B cell (primary cell): Measurements from ENCODE around the gene CACNA2D3. TPM values are rescaled to one million over a fixed set of nuclear protein-coding genes. Genes with fewer than 3 reads are reported as not detected.

Experiments used
- ATAC-seq: fragments of 200-7000 bp; cut with Tn5 transposase; one replicate; pipeline ENCODE4 v1.10.0; 2021; ENCODE audit warnings: low read depth, mild to moderate bottlenecking, moderate number of reproducible peaks, moderate library complexity
- CTCF ChIA-PET: fragments of 350-600 bp; sonication (Branson Sonifier 250); formaldehyde crosslinking; loops from one replicate; lab custom pipeline; 2021; ENCODE audit warnings: antibody characterized with exemption, inconsistent platforms; lab: Charles Lee
- POLR2A ChIA-PET: fragments of 350-600 bp; sonication (Branson Sonifier 250); formaldehyde crosslinking; loops from one replicate; lab custom pipeline; 2021; ENCODE audit warnings: antibody characterized with exemption; lab: Charles Lee
- DNase-seq: peaks from one replicate; pipeline ENCODE4 v3.0.0; 2013
- H2AFZ ChIP-seq: 2 replicates; pipeline ENCODE4 v1.6.1; 2012; ENCODE audit warnings: mild to moderate bottlenecking, low read depth, low read length; ENCODE audit not compliant: insufficient read depth, poor library complexity, severe bottlenecking
- H3K27ac ChIP-seq, 2 donors: 1 replicate in 1 of 2; 2 replicates in 1 of 2; pipeline ENCODE4 v1.5.1; 2012 to 2013; ENCODE audit warnings: low read length in 2 of 2, mild to moderate bottlenecking in 2 of 2, moderate library complexity in 1 of 2
- H3K27me3 ChIP-seq, 4 experiments: fragments of 200-600 bp in 1 of 4; sonication (generic) in 1 of 4; replicated peaks in 1 of 4; 1 replicate in 2 of 4; 2 replicates in 2 of 4; pipeline versions ENCODE4 v1.6.1 to v1.7.0; 2013 to 2016; ENCODE audit warnings: low read length in 3 of 4, mild to moderate bottlenecking in 2 of 4, mixed read lengths in 1 of 4, moderate library complexity in 1 of 4; ENCODE audit not compliant: insufficient read depth in 4 of 4, control insufficient read depth in 3 of 4; ENCODE audit errors: control extremely low read depth in 1 of 4
- H3K36me3 ChIP-seq, 2 experiments: replicated peaks in 1 of 2; 1 replicate in 1 of 2; 2 replicates in 1 of 2; pipeline versions ENCODE4 v1.6.1 to v1.7.1; 2013; ENCODE audit warnings: low read length in 1 of 2; ENCODE audit not compliant: insufficient read depth in 2 of 2, control insufficient read depth in 1 of 2; ENCODE audit errors: control extremely low read depth in 1 of 2, extremely low read depth in 1 of 2
- H3K4me1 ChIP-seq, 2 donors: fragments of 200-600 bp in 1 of 2; sonication (generic) in 1 of 2; 1 replicate in 1 of 2; 2 replicates in 1 of 2; pipeline versions ENCODE4 v1.5.1 to v1.6.1; 2013 to 2017; ENCODE audit warnings: low read length in 2 of 2; ENCODE audit not compliant: control insufficient read depth in 2 of 2, insufficient read depth in 2 of 2
- H3K4me2 ChIP-seq: replicated peaks from 2 replicates; pipeline ENCODE3; 2012; ENCODE audit warnings: mild to moderate bottlenecking, low read depth, low read length; ENCODE audit not compliant: poor library complexity, severe bottlenecking
- H3K4me3 ChIP-seq, 5 experiments: fragments of 200-600 bp in 1 of 5; sonication (generic) in 1 of 5; 1 replicate in 3 of 5; 2 replicates in 2 of 5; pipeline versions ENCODE4 v1.5.1 to v1.7.0; 2011 to 2016; ENCODE audit warnings: low read length in 4 of 5, mild to moderate bottlenecking in 4 of 5, low read depth in 2 of 5, control low read depth in 1 of 5, moderate library complexity in 1 of 5; ENCODE audit not compliant: insufficient read depth in 1 of 5; ENCODE audit errors: control extremely low read depth in 1 of 5, extremely low read depth in 1 of 5
- H3K79me2 ChIP-seq: fragments of 200-600 bp; sonication (generic); one replicate; pipeline ENCODE4 v1.6.0; 2016; ENCODE audit warnings: low read length; ENCODE audit not compliant: control insufficient read depth, insufficient read depth
- H3K9ac ChIP-seq: fragments of 200-600 bp; sonication (generic); 2 replicates; pipeline ENCODE4 v1.6.1; 2017; ENCODE audit warnings: mild to moderate bottlenecking, low read length, moderate library complexity
- H3K9me3 ChIP-seq, 3 donors: one replicate each; pipeline versions ENCODE4 v1.6.1 to v1.7.1; 2013; ENCODE audit warnings: low read length in 2 of 3; ENCODE audit not compliant: control insufficient read depth in 2 of 3, insufficient read depth in 1 of 3; ENCODE audit errors: control extremely low read depth in 1 of 3
- H4K20me1 ChIP-seq: 2 replicates; pipeline ENCODE4 v1.6.0; 2012; ENCODE audit warnings: mild to moderate bottlenecking, low read length; ENCODE audit not compliant: insufficient read depth, control insufficient read depth, poor library complexity, severe bottlenecking
- H3K27ac Mint-ChIP-seq: one replicate; pipeline ENCODE4 v1.8.0; 2021; ENCODE audit warnings: mixed read lengths
- H3K27me3 Mint-ChIP-seq: one replicate; pipeline ENCODE4 v1.8.0; 2021; ENCODE audit warnings: mixed read lengths
- H3K4me1 Mint-ChIP-seq: one replicate; pipeline ENCODE4 v1.8.0; 2021; ENCODE audit warnings: mixed read lengths
- H3K4me3 Mint-ChIP-seq: one replicate; pipeline ENCODE4 v1.8.0; 2021; ENCODE audit warnings: mixed read lengths
- H3K9me3 Mint-ChIP-seq: one replicate; pipeline ENCODE4 v1.8.0; 2022; ENCODE audit warnings: mixed read lengths; ENCODE audit not compliant: insufficient read depth
- EZH2 ChIP-seq: IDR thresholded peaks from 2 replicates; pipeline ENCODE4 v1.6.1; 2012; ENCODE audit warnings: borderline replicate concordance, low read depth, mild to moderate bottlenecking, moderate library complexity, low read length; ENCODE audit not compliant: insufficient read depth, poor library complexity, severe bottlenecking
- WGBS: methylation state at CpG from one replicate; pipeline ENCODE4 v1.1.5; 2013; ENCODE audit warnings: missing lambda C conversion rate; ENCODE audit not compliant: insufficient coverage; 5-methylcytosine and 5-hydroxymethylcytosine counted together
- intact Hi-C: fragments of 100-400 bp; cut with micrococcal nuclease; formaldehyde crosslinking; loops from one replicate; pipeline ENCODE4 v1.10.0; 2022
- polyA plus RNA-seq: library from polyadenylated mRNA; depleted of rRNA; stranded (reverse); fragments of >200 nt; gene quantifications from 2 replicates; pipeline ENCODE4 v1.2.3, GENCODE V29; 2012
- total RNA-seq, 2 donors: library from RNA; stranded (reverse); fragments of 120-200 nt in 1 of 2; gene quantifications; 1 replicate in 1 of 2; 2 replicates in 1 of 2; pipeline versions ENCODE4 v1.2.3 to v1.2.4, GENCODE V29; 2013 to 2022
- TF ChIP-seq, protein P1 (sequence below): fragments of 200-600 bp; IDR thresholded peaks from one replicate; pipeline ENCODE4 v1.8.0; 2022; ENCODE audit warnings: antibody characterized with exemption, mild to moderate bottlenecking

Gene CACNA2D3
- total and polyA plus RNA-seq, 2 donors (not counting 1 experiment from before 2014, with no cell fraction given) = not detected

DNA sequence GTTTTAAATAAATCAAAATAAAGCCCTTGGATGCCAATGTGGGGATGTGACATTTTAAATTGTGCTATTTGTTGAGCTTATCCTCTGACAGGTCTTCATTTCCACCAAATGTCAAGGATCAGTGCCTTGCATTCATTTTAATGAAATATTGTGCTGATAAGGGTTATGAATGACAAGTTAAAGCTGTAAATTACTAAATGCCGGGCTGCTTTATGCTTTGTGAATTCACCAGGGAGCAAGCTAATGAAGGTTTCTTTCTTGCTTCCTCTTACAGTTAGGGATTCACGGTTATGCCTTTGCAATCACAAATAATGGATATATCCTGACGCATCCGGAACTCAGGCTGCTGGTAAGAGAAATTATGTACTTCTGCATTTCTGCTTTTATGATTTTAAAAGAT, 723.8 kb downstream of the CACNA2D3 start:
- Histone ChIP-seq H3K9ac (no peak overlapping the region), H3K79me2 (no peaks in the 10 kb centered on the region), H3K4me3 (no peak overlapping the region), H4K20me1 (no peaks in the 10 kb centered on the region), H3K36me3 (no peaks in the 10 kb centered on the region), H3K27ac (no peak overlapping the region), H3K4me2 (no peak overlapping the region), H3K9me3 (no peaks in the 10 kb centered on the region), H3K4me1 (no peaks in the 10 kb centered on the region), H3K27me3 (no peaks in the 10 kb centered on the region), H2AFZ (no peak overlapping the region)
- 10% methylated on average over 2 of the region's 4 CpGs for WGBS
- ChIA-PET POLR2A (no interaction called here), CTCF (no interaction called here)
- Mint-ChIP-seq H3K9me3 (no peaks in the 10 kb centered on the region), H3K27ac (no peak overlapping the region), H3K4me1 (no peaks in the 10 kb centered on the region), H3K27me3 (peaks cover 12% of the 10 kb centered on the region), H3K4me3 (no peak overlapping the region)
- ATAC-seq (no peak), DNase-seq (no peak)
- intact Hi-C loops = no loop called here
- no peak for TF ChIP-seq EZH2

DNA sequence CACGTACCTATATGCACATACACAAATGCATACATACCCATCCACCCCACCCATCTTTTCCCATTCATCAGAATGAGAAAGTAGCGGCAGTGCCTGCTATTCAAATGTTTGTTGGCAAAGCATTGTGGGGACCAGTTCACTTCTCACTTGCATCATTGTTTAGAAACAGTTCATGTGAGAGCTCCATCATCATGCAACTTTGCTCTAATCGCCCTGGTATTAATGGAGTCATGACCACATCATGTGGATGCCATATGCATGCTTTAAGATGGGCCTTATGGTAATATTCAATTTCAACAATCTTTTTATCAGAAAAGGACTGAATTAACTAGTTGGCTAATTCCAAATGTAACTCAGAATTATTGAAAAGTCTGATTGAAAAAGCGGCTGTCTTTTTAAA, 725.0 kb downstream of the CACNA2D3 start:
- Histone ChIP-seq H3K9ac (no peak overlapping the region), H3K27me3 (no peaks in the 10 kb centered on the region), H3K4me2 (no peak overlapping the region), H3K36me3 (no peaks in the 10 kb centered on the region), H3K9me3 (no peaks in the 10 kb centered on the region), H3K4me1 (no peaks in the 10 kb centered on the region), H3K4me3 (no peak overlapping the region), H4K20me1 (no peaks in the 10 kb centered on the region), H3K79me2 (no peaks in the 10 kb centered on the region), H3K27ac (no peak overlapping the region), H2AFZ (no peak overlapping the region)
- CTCF ChIA-PET = no interaction called here
- ATAC-seq (no peak), DNase-seq (no peak)
- Mint-ChIP-seq H3K27ac (no peak overlapping the region), H3K27me3 (peaks cover 12% of the 10 kb centered on the region), H3K4me3 (no peak overlapping the region), H3K9me3 (no peaks in the 10 kb centered on the region), H3K4me1 (no peaks in the 10 kb centered on the region)
- 100% methylated on average over 2 of the region's 4 CpGs for whole genome bisulfite sequencing
- TF ChIP-seq, protein P1, sequence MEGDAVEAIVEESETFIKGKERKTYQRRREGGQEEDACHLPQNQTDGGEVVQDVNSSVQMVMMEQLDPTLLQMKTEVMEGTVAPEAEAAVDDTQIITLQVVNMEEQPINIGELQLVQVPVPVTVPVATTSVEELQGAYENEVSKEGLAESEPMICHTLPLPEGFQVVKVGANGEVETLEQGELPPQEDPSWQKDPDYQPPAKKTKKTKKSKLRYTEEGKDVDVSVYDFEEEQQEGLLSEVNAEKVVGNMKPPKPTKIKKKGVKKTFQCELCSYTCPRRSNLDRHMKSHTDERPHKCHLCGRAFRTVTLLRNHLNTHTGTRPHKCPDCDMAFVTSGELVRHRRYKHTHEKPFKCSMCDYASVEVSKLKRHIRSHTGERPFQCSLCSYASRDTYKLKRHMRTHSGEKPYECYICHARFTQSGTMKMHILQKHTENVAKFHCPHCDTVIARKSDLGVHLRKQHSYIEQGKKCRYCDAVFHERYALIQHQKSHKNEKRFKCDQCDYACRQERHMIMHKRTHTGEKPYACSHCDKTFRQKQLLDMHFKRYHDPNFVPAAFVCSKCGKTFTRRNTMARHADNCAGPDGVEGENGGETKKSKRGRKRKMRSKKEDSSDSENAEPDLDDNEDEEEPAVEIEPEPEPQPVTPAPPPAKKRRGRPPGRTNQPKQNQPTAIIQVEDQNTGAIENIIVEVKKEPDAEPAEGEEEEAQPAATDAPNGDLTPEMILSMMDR = no peak
- no peak for TF ChIP-seq EZH2
- POLR2A ChIA-PET = no interaction called here
- intact Hi-C loops = no loop called here
